ENCODE measurements around the gene IDH3A.

IDH3A gene

DNA sequence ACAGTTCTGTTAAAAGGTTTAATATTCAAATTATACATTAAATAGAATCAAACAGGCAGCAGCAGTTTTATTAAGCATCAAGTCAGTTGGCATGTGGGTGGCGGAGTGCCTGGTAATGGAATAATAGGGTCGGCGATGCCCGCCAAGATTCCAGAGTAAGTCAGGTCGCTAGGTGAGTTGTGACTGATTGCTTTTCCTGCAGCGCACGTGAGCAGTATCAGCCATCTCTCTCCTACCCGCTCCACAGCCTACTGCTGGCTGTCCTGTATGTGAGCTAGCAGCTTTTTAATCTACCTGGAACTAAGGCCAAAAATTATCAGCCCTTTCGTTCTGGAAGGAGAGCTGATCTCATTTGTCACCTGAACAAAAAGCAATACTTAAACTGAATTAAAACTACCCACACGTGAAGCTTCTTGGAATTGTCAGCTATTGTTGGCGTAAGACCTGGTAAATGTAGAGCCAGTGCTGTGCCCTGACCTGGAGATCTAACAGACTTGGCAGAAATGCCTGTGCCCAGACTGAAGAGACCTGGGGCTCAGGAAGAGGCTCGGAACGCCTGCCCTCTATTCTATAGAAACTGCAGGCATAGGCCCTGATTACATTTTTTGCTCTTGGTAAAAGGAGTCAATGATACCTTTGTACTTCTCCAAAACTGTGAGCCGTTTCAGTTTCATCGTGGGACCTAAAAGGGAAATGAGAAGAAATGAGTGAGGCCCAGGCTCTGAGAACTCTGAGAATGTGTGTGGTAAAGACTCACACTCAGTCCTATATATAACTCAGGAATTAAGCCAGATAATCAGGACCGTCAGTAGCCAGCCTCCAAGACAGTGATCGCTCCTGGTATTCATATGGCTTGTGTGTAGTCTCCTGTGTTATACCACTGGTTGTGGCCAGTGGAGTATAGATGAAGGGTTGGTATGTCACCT is 21.9 kb downstream of the IDH3A start:
- DNase-seq = no peak

DNA sequence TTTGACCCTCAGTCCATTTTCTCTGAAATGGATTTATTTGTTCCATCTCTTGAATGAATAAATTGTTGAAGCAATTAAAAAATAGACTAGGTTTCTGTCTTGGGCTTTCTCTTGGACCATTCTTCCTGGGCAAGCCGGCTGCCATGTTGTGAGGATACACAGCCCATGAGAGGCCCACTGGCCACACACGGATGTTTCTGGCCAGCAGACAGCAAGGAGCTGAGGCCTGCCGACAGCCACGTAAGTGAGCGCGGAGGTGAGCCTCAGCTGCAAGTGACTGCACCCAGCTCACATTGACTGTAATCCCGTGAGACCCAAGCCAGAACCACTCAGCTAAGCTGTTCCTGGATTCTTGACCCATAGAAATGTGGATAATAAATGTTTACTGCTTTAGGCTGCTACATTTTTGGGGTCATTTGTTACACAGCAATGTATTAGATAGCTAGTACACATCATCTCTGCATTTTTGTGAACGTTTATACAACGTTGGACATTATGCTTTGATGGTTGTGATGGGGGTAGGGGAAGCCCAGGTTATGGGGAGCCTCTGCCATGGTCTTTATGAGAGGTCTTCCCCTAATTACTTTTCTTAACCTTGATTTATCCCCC is 22.8 kb downstream of the IDH3A start:
- no peak for DNase-seq

DNA sequence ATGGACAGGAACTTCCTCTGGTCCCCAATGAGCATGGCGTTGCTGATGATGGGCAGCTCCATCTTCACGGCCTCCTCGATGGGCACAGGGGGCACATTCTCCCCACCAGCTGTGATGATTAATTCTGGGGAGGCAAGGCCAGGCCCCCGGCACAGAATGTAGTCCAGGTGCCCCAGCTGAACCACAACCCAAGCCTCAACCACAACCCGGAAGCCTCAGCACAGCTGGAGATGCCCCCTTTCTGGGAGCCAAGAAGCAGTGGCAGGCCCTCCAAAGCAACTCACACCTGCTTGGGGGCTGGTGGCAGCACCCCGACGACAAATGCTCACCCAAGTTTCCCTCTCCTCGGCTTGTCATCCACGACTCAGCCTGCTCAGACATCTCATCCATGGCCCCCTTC is 25.2 kb downstream of the IDH3A start:
- DNase-seq = no peak

- DNase-seq = no peak
Observed at GRCh38 chr15:78175330-78175729, 26.2 kb downstream of the IDH3A start.

DNA sequence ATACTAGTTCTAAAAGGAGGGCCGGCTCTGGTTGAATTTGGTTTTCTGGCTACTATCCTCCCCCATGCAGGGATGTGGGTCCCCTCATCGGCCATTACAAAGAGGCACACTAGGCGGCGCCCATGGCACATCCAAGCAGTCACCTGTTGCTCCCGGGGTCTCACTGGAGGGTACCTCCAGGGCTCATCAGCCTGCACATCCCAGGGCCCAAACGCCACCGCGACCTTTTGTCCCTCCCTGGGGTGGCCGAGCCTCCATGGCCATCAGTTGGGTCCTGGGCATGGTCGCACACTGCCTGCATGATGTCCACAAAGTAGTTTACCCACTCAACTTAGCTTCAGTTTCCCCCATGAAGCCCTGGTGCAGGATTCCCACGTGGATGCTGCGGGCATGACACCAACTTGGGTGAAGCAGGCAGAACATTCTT is 28.3 kb downstream of the IDH3A start:
- DNase-seq = peak; percentile 1

DNA sequence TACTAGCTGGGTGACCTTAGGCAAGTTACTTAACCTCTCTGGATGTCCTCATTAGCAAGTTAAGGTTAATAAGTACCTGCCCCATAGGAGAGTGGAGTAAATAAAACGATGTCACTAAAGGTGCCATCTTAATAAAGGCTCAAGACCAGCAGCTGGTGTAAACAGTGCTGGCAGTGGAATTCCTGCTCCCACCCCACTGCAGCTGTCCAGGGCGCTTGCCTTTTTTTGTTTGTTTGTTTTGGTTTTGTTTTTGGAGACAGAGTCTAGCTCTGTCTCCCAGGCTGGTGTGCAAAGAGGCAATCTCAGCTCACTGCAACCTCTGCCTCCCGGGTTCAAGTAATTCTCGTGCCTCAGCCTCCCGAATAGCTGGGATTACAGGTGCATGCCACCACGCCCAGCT is 28.9 kb downstream of the IDH3A start:
- no peak for DNase-seq

GRCh38 chr15:78179286-78179840 is 30.2 kb downstream of the IDH3A start:
- no peak for DNase-seq

- no peak for DNase-seq
Observed at GRCh38 chr15:78179906-78180305, 30.7 kb downstream of the IDH3A start.

GRCh38 chr15:78182336-78182700 is 33.2 kb downstream of the IDH3A start:
- DNase-seq = no peak

GRCh38 chr15:78182821-78183220 is 33.7 kb downstream of the IDH3A start:
- DNase-seq = no peak

GRCh38 chr15:78192826-78193594 is 43.8 kb downstream of the IDH3A start:
- no peak for DNase-seq

DNA sequence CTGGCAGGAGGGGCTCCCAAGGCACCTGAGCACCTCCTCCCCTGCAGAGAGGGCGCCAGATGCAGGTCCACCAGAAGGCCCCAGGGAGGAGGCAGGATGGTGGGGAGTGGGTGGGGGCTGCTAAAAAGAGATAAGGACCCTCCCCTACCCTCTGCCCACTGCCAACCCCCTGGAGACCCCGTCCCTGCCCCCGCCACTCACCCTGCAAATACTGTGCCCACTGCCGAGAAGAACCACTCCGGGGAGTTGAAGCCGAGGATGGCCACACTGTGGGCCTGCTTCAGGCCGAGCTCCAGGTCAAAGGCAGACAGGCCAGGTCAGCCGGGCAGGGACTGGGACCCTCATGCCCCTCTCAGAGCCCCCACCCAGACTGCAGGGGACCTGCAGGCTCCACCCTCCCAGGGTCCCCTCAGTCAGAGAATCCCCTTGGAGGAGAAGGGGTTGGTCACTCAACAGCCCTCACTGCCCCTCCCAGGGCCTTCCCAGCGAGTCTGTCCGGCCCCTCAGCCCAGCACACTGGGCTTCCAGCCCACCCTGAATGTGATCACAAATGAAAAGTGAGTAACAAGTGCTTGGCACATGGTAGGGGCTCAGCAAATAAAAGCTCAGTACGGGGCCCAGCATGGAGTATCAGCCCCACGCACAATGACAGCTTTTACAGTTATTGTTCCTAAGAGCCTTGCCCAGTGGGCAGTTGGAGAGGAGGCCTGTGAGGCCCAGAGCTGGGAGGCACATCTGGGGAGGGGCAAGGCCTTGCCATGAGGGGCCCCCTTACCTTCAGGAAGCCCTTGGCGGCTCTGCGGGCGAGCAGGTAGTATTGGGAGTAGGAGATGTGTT is 44.8 kb downstream of the IDH3A start:
- DNase-seq = no peak

- DNase-seq = no peak
Observed at GRCh38 chr15:78194568-78194925, 45.4 kb downstream of the IDH3A start.

- DNase-seq = peak; percentile 3
Observed at GRCh38 chr15:78195735-78196201, 46.6 kb downstream of the IDH3A start.

DNA sequence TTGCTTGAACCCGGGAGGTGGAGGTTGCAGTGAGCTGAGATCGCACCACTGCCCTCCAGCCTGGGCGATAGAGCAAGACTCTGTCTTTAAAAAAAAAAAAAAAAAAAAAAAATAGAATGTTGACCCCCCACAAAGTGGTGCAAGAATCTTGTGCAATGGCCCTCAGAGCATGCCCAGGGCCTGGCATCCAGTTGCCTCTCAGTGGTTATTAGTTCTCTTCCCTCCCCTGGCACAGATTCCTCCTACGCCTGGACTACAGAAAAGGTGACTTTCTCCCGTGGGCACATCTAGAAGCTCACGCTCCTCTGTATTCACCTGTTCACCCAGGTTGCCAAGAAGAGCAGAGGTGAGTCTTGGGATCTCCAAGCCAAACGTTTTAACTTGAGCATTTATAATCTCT is 48.5 kb downstream of the IDH3A start:
- no peak for DNase-seq

DNA sequence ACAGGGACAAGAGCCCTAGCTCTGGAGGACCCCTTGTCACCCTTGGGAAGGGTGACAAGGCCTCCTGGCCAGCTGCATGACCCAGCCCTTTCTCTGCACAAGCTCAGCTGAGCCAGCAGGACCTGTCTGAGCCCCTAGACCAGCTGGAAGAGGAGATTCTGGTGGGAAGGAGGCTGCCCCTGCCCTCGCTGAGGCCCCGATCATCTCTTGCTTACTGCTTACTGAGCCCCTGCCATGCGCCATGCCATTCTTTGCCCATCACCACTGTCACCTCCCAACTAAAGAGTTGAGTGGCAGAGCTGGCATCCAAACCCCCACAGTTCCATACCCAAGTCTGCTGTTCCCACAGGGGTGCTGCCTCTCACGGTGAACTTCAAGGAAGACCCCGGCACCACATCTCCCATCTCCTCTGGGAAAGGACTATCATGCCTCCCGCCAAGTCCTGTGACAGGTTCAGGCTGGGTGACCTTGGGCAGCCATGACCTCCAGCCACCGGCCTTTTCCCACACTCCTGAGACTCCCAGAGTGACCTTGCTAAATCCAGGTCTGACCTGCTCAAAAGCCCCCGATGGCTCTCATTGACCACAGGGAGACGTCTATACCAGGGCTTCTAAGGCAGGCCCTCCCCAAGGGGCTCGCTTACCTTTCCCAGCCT is 51.2 kb downstream of the IDH3A start:
- DNase-seq = no peak

- no peak for DNase-seq
Observed at GRCh38 chr15:78201281-78202190, 52.4 kb downstream of the IDH3A start.

- DNase-seq = no peak
Observed at GRCh38 chr15:78203346-78204225, 54.4 kb downstream of the IDH3A start.
